Hematopoietic multipotent progenitor cell treated with erythropoietin and hydrocortisone succinate and interleukin-3 and kit ligand, for 6 days (in vitro differentiated cells): ENCODE measurements around the gene GNLY.
"Not testable (repeated sequence)": the region's sequence is repeated elsewhere in the genome, so short reads cannot be mapped to it uniquely, and the experiment has no call there.

Source experiments
- DNase-seq: peaks from one replicate; pipeline ENCODE4 v3.0.0-alpha.2; 2015

The GNLY gene

GRCh38 chr2:85665264-85665937 lies 28.8 kb upstream of the GNLY start:
- no peak for DNase-seq

- DNase-seq = no peak
Observed at GRCh38 chr2:85666016-85666415, 28.1 kb upstream of the GNLY start.

GRCh38 chr2:85666435-85667316 lies 27.5 kb upstream of the GNLY start:
- DNase-seq = no peak

- no peak for DNase-seq
Observed at GRCh38 chr2:85667561-85668008, 26.6 kb upstream of the GNLY start.

- DNase-seq = no peak
Observed at GRCh38 chr2:85668009-85668856, 25.9 kb upstream of the GNLY start, which contains the start of gene SFTPB. TSS of gene SFTPB (minus strand) at chr2:85668199. CDS start at chr2:85668183, 16 bp downstream.

- no peak for DNase-seq
Observed at GRCh38 chr2:85668857-85669142, 25.4 kb upstream of the GNLY start.

- no peak for DNase-seq
Observed at GRCh38 chr2:85669549-85669948, 24.6 kb upstream of the GNLY start.

GRCh38 chr2:85670416-85670815 lies 23.7 kb upstream of the GNLY start:
- not testable (repeated sequence) for DNase-seq

GRCh38 chr2:85672456-85672855 lies 21.7 kb upstream of the GNLY start:
- no peak for DNase-seq

- no peak for DNase-seq
Observed at GRCh38 chr2:85673716-85674375, 20.3 kb upstream of the GNLY start.

- no peak for DNase-seq
Observed at GRCh38 chr2:85674417-85674816, 19.7 kb upstream of the GNLY start.

GRCh38 chr2:85675427-85675826 lies 18.7 kb upstream of the GNLY start:
- no peak for DNase-seq

GRCh38 chr2:85675866-85676548 lies 18.2 kb upstream of the GNLY start:
- DNase-seq = peak; percentile 36

GRCh38 chr2:85678377-85678776 lies 15.8 kb upstream of the GNLY start:
- peak; percentile 89 for DNase-seq

- DNase-seq = peak; percentile 85
Observed at GRCh38 chr2:85678794-85679672, 15.1 kb upstream of the GNLY start.

- no peak for DNase-seq
Observed at GRCh38 chr2:85680707-85681371, 13.3 kb upstream of the GNLY start.

- DNase-seq = no peak
Observed at GRCh38 chr2:85681372-85681763, 12.8 kb upstream of the GNLY start.

- no peak for DNase-seq
Observed at GRCh38 chr2:85681776-85682175, 12.4 kb upstream of the GNLY start.

- no peak for DNase-seq
Observed at GRCh38 chr2:85682378-85682777, 11.8 kb upstream of the GNLY start.

- DNase-seq = no peak
Observed at GRCh38 chr2:85684380-85684779, 9.8 kb upstream of the GNLY start.

- peak; percentile 28 for DNase-seq
Observed at GRCh38 chr2:85684806-85685205, 9.4 kb upstream of the GNLY start.
